Upper lobe of left lung (tissue), 6 donors: ENCODE results near the gene SPATA2. TPM values are rescaled to one million over a fixed set of nuclear protein-coding genes. Genes with fewer than 3 reads are reported as not detected.

ENCODE experiments used
- ATAC-seq, 2 donors: fragments of 200-7000 bp; cut with Tn5 transposase; one replicate each; pipeline ENCODE4 v1.9.1; 2022; ENCODE audit warnings: mild to moderate bottlenecking in 2 of 2, moderate library complexity in 2 of 2; ENCODE audit not compliant: low FRiP score in 2 of 2
- DNase-seq, 2 donors: peaks; one replicate each; pipeline ENCODE4 v3.0.0-alpha.2; 2019 to 2020
- H3K27ac ChIP-seq, 4 donors: fragments of 200-600 bp; sonication (generic); one replicate each; pipeline ENCODE4 v1.5.1; 2016 to 2019
- H3K27me3 ChIP-seq, 4 donors: fragments of 200-600 bp; sonication (generic); one replicate each; pipeline ENCODE4 v1.5.1; 2017 to 2019
- H3K36me3 ChIP-seq, 4 donors: fragments of 200-600 bp; sonication (generic); one replicate each; pipeline ENCODE4 v1.5.1; 2016 to 2019
- H3K4me1 ChIP-seq, 4 donors: fragments of 200-600 bp; sonication (generic); one replicate each; pipeline ENCODE4 v1.5.1; 2018 to 2019
- H3K4me3 ChIP-seq, 4 donors: fragments of 200-600 bp; sonication (generic); one replicate each; pipeline ENCODE4 v1.5.1; 2017 to 2019; ENCODE audit warnings: mild to moderate bottlenecking in 2 of 4, moderate library complexity in 1 of 4
- H3K9me3 ChIP-seq, 4 donors: fragments of 200-600 bp; sonication (generic); one replicate each; pipeline ENCODE4 v1.5.1; 2018 to 2019
- EP300 ChIP-seq, 4 donors: sonication (generic); formaldehyde crosslinking; IDR thresholded peaks; one replicate each; pipeline ENCODE4 v1.5.1; 2017; ENCODE audit warnings: antibody characterized with exemption in 4 of 4, control low read depth in 2 of 4
- POLR2A ChIP-seq, 4 donors: fragments of 450-650 bp; IDR thresholded peaks; one replicate each; pipeline ENCODE4 v1.5.1; 2016 to 2017; ENCODE audit warnings: antibody characterized with exemption in 4 of 4, mild to moderate bottlenecking in 2 of 4
- POLR2AphosphoS5 ChIP-seq, 2 donors: sonication (generic); formaldehyde crosslinking; IDR thresholded peaks; one replicate each; pipeline ENCODE4 v1.5.1; 2017; ENCODE audit warnings: antibody characterized with exemption in 2 of 2
- WGBS, 2 donors: methylation state at CpG; one replicate each; pipeline ENCODE4 v1.1.5; 2017 to 2018; 5-methylcytosine and 5-hydroxymethylcytosine counted together
- total RNA-seq, 6 donors: library from RNA; depleted of rRNA in 4 of 6; stranded (reverse); fragments of >200 nt in 4 of 6; gene quantifications; one replicate each; pipeline versions ENCODE4 v1.1.0 to v1.2.1, GENCODE V29; 2016 to 2021
- TF ChIP-seq, protein P1 (sequence below), 6 experiments: fragments of 450-650 bp in 4 of 6; fragments of 200-600 bp in 2 of 6; sonication (generic) in 2 of 6; IDR thresholded peaks; one replicate each; pipeline ENCODE4 v1.5.1; 2016 to 2019; ENCODE audit warnings: antibody characterized with exemption in 6 of 6
- donor health status: DM: no; HTN: no; CAD: no; lungs with moderate emphysema.
- donor health status: DM: no; HTN: yes; CAD: no; lungs with severe emphysema.

Gene SPATA2
- total RNA-seq, 6 donors from 2014 or later, result 5.1 to 9.4 (median 6.4) TPM

DNA sequence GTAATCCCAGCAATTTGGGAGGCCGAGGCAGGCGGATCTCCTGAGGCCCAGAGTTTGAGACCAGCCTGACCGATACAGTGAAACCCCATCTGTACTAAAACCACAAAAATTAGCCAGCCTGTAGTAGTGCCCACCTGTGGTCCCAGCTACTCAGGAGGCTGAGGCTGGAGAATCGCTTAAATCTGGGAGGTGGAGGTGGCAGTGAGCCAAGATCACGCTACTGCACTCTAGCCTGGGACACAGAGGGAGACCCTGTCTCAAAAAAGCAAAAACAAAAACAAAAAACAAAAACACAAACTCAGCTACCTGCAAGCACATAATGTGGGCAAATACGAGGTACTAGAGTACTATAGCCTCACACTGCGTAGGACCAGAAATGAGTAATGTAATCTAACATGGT is 3.7 kb upstream of the SPATA2 start:
- Histone ChIP-seq H3K4me1 (peaks cover 7 to 19% (median 14%) of the 10 kb centered on the region in 4 donors), H3K27ac (no peak overlapping the region), H3K4me3 (no peak overlapping the region), H3K9me3 (no peaks in the 10 kb centered on the region), H3K36me3 (no peaks in the 10 kb centered on the region), H3K27me3 (no peaks in the 10 kb centered on the region)
- 55 to 69% methylated on average over 7 of the region's 7 CpGs for WGBS, 2 donors
- TF ChIP-seq POLR2A (IDR thresholded peaks at IDR 0.05), result no peak
- no peak for TF ChIP-seq EP300 (IDR thresholded peaks at IDR 0.05)
- TF ChIP-seq, protein P1, sequence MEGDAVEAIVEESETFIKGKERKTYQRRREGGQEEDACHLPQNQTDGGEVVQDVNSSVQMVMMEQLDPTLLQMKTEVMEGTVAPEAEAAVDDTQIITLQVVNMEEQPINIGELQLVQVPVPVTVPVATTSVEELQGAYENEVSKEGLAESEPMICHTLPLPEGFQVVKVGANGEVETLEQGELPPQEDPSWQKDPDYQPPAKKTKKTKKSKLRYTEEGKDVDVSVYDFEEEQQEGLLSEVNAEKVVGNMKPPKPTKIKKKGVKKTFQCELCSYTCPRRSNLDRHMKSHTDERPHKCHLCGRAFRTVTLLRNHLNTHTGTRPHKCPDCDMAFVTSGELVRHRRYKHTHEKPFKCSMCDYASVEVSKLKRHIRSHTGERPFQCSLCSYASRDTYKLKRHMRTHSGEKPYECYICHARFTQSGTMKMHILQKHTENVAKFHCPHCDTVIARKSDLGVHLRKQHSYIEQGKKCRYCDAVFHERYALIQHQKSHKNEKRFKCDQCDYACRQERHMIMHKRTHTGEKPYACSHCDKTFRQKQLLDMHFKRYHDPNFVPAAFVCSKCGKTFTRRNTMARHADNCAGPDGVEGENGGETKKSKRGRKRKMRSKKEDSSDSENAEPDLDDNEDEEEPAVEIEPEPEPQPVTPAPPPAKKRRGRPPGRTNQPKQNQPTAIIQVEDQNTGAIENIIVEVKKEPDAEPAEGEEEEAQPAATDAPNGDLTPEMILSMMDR (IDR thresholded peaks at IDR 0.05), result no peak
- ATAC-seq (no peak), DNase-seq (no peak)

GRCh38 chr20:49918446-49918845 is 3.1 kb upstream of the SPATA2 start:
- 83 to 89% methylated on average over 3 of the region's 3 CpGs for WGBS, 2 donors
- DNase-seq (no peak), ATAC-seq (no peak)
- Histone ChIP-seq H3K4me1 (peaks cover 12 to 25% (median 19%) of the 10 kb centered on the region in 4 donors), H3K36me3 (no peaks in the 10 kb centered on the region), H3K4me3 (no peak overlapping the region), H3K9me3 (no peaks in the 10 kb centered on the region), H3K27me3 (no peaks in the 10 kb centered on the region), H3K27ac (no peak overlapping the region)
- TF ChIP-seq EP300 (IDR thresholded peaks at IDR 0.05) (no peak), POLR2A (IDR thresholded peaks at IDR 0.05) (no peak), POLR2AphosphoS5 (IDR thresholded peaks at IDR 0.05) (no peak)
- TF ChIP-seq, protein P1 (IDR thresholded peaks at IDR 0.05), result no peak

DNA sequence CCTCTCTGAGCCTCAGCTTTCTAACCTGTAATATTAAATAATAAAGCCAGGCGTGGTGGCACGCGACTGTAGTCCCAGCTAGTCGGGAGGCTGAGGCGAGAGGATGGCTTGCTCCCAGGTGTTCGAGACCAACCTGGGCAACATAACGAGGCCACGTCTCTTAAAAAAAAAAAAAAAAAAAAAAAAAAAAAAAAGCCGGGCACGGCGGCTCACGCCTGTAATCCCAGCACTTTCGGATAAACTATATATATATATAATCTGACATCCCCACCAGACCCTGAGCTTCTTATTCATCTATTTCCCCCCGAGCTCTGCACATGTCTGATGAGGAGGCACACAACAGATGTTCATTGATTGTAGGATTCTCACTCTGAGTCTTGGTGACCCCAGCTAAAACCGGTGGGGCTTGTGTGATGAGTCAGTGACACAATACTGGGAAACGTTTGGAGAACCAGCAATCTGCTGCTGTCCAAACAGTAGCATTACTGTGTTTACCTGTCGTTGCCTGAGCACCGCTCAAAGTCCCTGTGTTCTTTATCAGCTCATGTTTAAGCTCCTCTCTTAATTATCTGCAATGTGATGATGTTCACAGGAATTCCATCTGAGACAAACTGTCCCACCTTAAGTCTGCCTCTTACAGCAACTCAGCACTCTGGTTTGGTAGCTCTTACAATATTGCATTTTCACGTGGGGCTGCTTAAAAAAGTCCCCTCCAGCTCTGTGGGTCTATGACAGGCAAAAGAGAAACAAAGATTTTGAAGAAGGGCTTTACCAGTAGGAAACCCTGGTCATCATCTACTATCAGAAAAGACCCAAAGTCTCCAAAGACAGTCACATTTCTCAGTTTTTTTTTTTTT is 1.0 kb upstream of the SPATA2 start:
- ATAC-seq, result peak; percentile 3 to 41
- H3K4me1 ChIP-seq, result peaks cover 20 to 43% (median 35%) of the 10 kb centered on the region in 4 donors

DNA sequence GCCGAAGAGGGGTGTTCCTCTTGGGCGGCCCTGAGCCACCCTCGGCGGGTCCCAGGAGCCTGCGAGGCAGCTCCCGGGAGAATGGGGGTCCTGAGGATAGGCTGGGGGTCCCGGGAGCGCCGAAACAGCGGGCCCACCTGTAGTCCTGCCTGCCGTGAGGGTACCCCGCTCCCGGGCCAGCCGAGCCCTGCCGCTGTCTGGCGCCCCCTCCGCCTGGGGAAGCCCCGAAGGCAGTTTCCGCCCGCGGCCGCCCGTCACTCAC is 280 bp downstream of the SPATA2 start:
- no peaks in the 10 kb centered on the region for H3K9me3 ChIP-seq
- 0% methylated on average over 4 of the region's 23 CpGs; no CpG with 5 or more reads in 1 of the 2 donors for WGBS, 2 donors
- ATAC-seq (no peak), DNase-seq (no peak)
- H3K4me1 ChIP-seq, result peaks cover 23 to 43% (median 36%) of the 10 kb centered on the region in 4 donors
- peak overlapping the region; percentile 78 to 95 (median 84) for H3K4me3 ChIP-seq
- H3K27me3 ChIP-seq, result no peaks in the 10 kb centered on the region
- H3K36me3 ChIP-seq, result peaks cover 0 to 4% (median under 1%) of the 10 kb centered on the region in 4 donors
- TF ChIP-seq EP300 (IDR thresholded peaks at IDR 0.05), result no peak
- TF ChIP-seq POLR2A (IDR thresholded peaks at IDR 0.05), result no peak
- TF ChIP-seq, protein P1 (IDR thresholded peaks at IDR 0.05), result no peak
- TF ChIP-seq POLR2AphosphoS5 (IDR thresholded peaks at IDR 0.05), result no peak
- peak overlapping the region; percentile 96 to 99 (median 98) for H3K27ac ChIP-seq

More for the DNA sequence above, 1.0 kb upstream of the SPATA2 start:
- H3K4me3 ChIP-seq, result peak overlapping the region; percentile 78 to 95 (median 84)
- no peaks in the 10 kb centered on the region for H3K36me3 ChIP-seq
- WGBS, 2 donors, result 44 to 57% methylated on average over 19 of the region's 19 CpGs
- TF ChIP-seq, protein P1 (IDR thresholded peaks at IDR 0.05), result no peak
- TF ChIP-seq POLR2AphosphoS5 (IDR thresholded peaks at IDR 0.05) (no peak), EP300 (IDR thresholded peaks at IDR 0.05) (no peak), POLR2A (IDR thresholded peaks at IDR 0.05) (no peak)
- H3K27ac ChIP-seq, result peak overlapping the region; percentile 96 to 99 (median 98)
- no peak for DNase-seq
- no peaks in the 10 kb centered on the region for H3K9me3 ChIP-seq
- H3K27me3 ChIP-seq, result no peaks in the 10 kb centered on the region
